ENCODE results near the gene WDR91.

GRCh38 chr7:135257790-135258189 lies 46.5 kb upstream of the WDR91 start:
- TF ChIP-seq POLR2A (IDR thresholded peaks at IDR 0.05): no peak
- TF ChIP-seq CTCF (IDR thresholded peaks at IDR 0.05): no peak
